CD14-positive monocyte (primary cell): Measurements from ENCODE around the gene METTL24. TPM values are rescaled to one million over a fixed set of nuclear protein-coding genes. Genes with fewer than 3 reads are reported as not detected.

Experiments
- DNase-seq, 3 donors: peaks; one replicate each; pipeline ENCODE4 v3.0.0-alpha.2; 2011 to 2022
- H2AFZ ChIP-seq: 2 replicates; pipeline ENCODE4 v1.6.0; 2012; ENCODE audit warnings: mild to moderate bottlenecking, low read depth, low read length, inconsistent platforms; ENCODE audit not compliant: insufficient read depth, poor library complexity, severe bottlenecking
- H3K27ac ChIP-seq, 2 donors: 1 replicate in 1 of 2; 2 replicates in 1 of 2; pipeline ENCODE4 v1.5.1; 2012 to 2013; ENCODE audit warnings: low read length in 2 of 2, control low read depth in 1 of 2, inconsistent platforms in 1 of 2, low read depth in 1 of 2, mild to moderate bottlenecking in 1 of 2
- H3K27me3 ChIP-seq, 2 donors: one replicate each; pipeline versions ENCODE4 v1.6.0 to v1.6.1; 2011 to 2013; ENCODE audit warnings: low read length in 2 of 2; ENCODE audit not compliant: control insufficient read depth in 2 of 2, insufficient read depth in 2 of 2
- H3K36me3 ChIP-seq, 2 donors: replicated peaks in 1 of 2; 1 replicate in 1 of 2; 2 replicates in 1 of 2; pipeline versions ENCODE4 v1.5.1 to v1.6.1; 2012 to 2013; ENCODE audit warnings: low read length in 2 of 2, control low read depth in 1 of 2, inconsistent platforms in 1 of 2, mild to moderate bottlenecking in 1 of 2; ENCODE audit not compliant: insufficient read depth in 2 of 2, control insufficient read depth in 1 of 2
- H3K4me1 ChIP-seq, 2 donors: 1 replicate in 1 of 2; 2 replicates in 1 of 2; pipeline versions ENCODE4 v1.5.1 to v1.6.1; 2012 to 2013; ENCODE audit warnings: low read length in 2 of 2, control low read depth in 1 of 2, inconsistent platforms in 1 of 2, mild to moderate bottlenecking in 1 of 2, moderate library complexity in 1 of 2; ENCODE audit not compliant: insufficient read depth in 2 of 2, control insufficient read depth in 1 of 2
- H3K4me2 ChIP-seq: replicated peaks from 2 replicates; pipeline ENCODE3; 2012; ENCODE audit warnings: low read length, moderate library complexity, mild to moderate bottlenecking; ENCODE audit not compliant: poor library complexity, severe bottlenecking; ENCODE audit errors: extremely low read depth
- H3K4me3 ChIP-seq, 3 experiments: fragments of 200-600 bp in 1 of 3; sonication (generic) in 1 of 3; replicated peaks in 1 of 3; 1 replicate in 2 of 3; 2 replicates in 1 of 3; pipeline ENCODE4 v1.5.1; 2011 to 2013; ENCODE audit warnings: low read length in 3 of 3, mild to moderate bottlenecking in 3 of 3, control low read depth in 2 of 3, low read depth in 2 of 3, inconsistent platforms in 1 of 3, moderate library complexity in 1 of 3
- H3K79me2 ChIP-seq: 2 replicates; pipeline ENCODE4 v1.6.0; 2012; ENCODE audit warnings: mild to moderate bottlenecking, control low read depth, inconsistent platforms, low read length, moderate library complexity; ENCODE audit not compliant: insufficient read depth
- H3K9ac ChIP-seq: 2 replicates; pipeline ENCODE4 v1.6.0; 2017; ENCODE audit warnings: low read length, mild to moderate bottlenecking; ENCODE audit not compliant: insufficient read depth, poor library complexity, severe bottlenecking
- H3K9me3 ChIP-seq, 2 donors: replicated peaks in 1 of 2; 1 replicate in 1 of 2; 2 replicates in 1 of 2; pipeline versions ENCODE4 v1.5.1 to v1.6.1; 2012 to 2013; ENCODE audit warnings: low read length in 2 of 2, control low read depth in 1 of 2; ENCODE audit not compliant: control insufficient read depth in 1 of 2, insufficient read depth in 1 of 2
- H4K20me1 ChIP-seq: 2 replicates; pipeline ENCODE4 v1.6.0; 2012; ENCODE audit warnings: mild to moderate bottlenecking, low read length, control low read depth, moderate library complexity; ENCODE audit not compliant: insufficient read depth
- H3K27ac Mint-ChIP-seq, 7 donors: one replicate each; pipeline ENCODE4 v1.8.0; 2020; ENCODE audit warnings: mild to moderate bottlenecking in 7 of 7, mixed read lengths in 7 of 7, moderate library complexity in 6 of 7, inconsistent platforms in 2 of 7
- H3K27me3 Mint-ChIP-seq, 3 donors: one replicate each; pipeline ENCODE4 v1.8.0; 2021 to 2022; ENCODE audit warnings: low read depth in 3 of 3, mild to moderate bottlenecking in 3 of 3, mixed read lengths in 3 of 3, moderate library complexity in 3 of 3, inconsistent platforms in 1 of 3
- H3K36me3 Mint-ChIP-seq, 2 donors: one replicate each; pipeline ENCODE4 v1.8.0; 2020; ENCODE audit warnings: mixed read lengths in 2 of 2, inconsistent platforms in 1 of 2, mild to moderate bottlenecking in 1 of 2
- H3K4me1 Mint-ChIP-seq: one replicate; pipeline ENCODE4 v1.8.0; 2020; ENCODE audit warnings: mild to moderate bottlenecking, mixed read lengths
- H3K4me3 Mint-ChIP-seq, 2 donors: one replicate each; pipeline ENCODE4 v1.8.0; 2020; ENCODE audit warnings: mild to moderate bottlenecking in 2 of 2, mixed read lengths in 2 of 2, moderate library complexity in 1 of 2
- H3K9me3 Mint-ChIP-seq, 7 donors: one replicate each; pipeline ENCODE4 v1.8.0; 2020 to 2022; ENCODE audit warnings: mixed read lengths in 7 of 7, mild to moderate bottlenecking in 6 of 7, moderate library complexity in 6 of 7, inconsistent platforms in 2 of 7
- CTCF ChIP-seq: fragments of 200-600 bp; IDR thresholded peaks from one replicate; pipeline ENCODE4 v1.8.0; 2022; ENCODE audit warnings: antibody characterized with exemption, mild to moderate bottlenecking
- WGBS: methylation state at CpG from one replicate; pipeline ENCODE4 v1.1.5; 2013; ENCODE audit warnings: missing lambda C conversion rate; ENCODE audit not compliant: insufficient coverage; 5-methylcytosine and 5-hydroxymethylcytosine counted together
- intact Hi-C, 2 donors: fragments of 100-400 bp; cut with micrococcal nuclease; formaldehyde crosslinking; loops; one replicate each; pipeline versions ENCODE4 v1.15.0 to v1.15.1; 2023
- polyA plus RNA-seq, 3 donors: library from polyadenylated mRNA; depleted of rRNA in 1 of 3; unstranded in 2 of 3; stranded (reverse) in 1 of 3; fragments of 300-500 nt in 2 of 3; fragments of >200 nt in 1 of 3; fragmentation: Illumina TruSeq in 2 of 3; gene quantifications; 1 replicate in 2 of 3; 2 replicates in 1 of 3; pipeline ENCODE4 v1.2.3, GENCODE V29; 2012 to 2021

METTL24 gene
- polyA plus RNA-seq, 3 donors = not detected

GRCh38 chr6:110326609-110327008 is 31.5 kb downstream of the METTL24 start:
- no peak overlapping the region for H3K4me3 Mint-ChIP-seq
- H3K4me3 ChIP-seq = no peak overlapping the region
- H4K20me1 ChIP-seq = no peaks in the 10 kb centered on the region
- no peak overlapping the region for H2AFZ ChIP-seq
- intact Hi-C loops = no loop called here
- no peak overlapping the region for H3K27ac ChIP-seq
- H3K27me3 ChIP-seq = no peaks in the 10 kb centered on the region
- WGBS = 100% methylated on average over 1 of the region's 2 CpGs
- TF ChIP-seq CTCF = no peak
- H3K4me1 ChIP-seq = peaks cover 8 to 11% of the 10 kb centered on the region in 2 donors
- H3K4me1 Mint-ChIP-seq = peaks cover 16% of the 10 kb centered on the region
- no peaks in the 10 kb centered on the region for H3K27me3 Mint-ChIP-seq
- no peaks in the 10 kb centered on the region for H3K79me2 ChIP-seq
- no peak overlapping the region for H3K9ac ChIP-seq
- H3K9me3 ChIP-seq = no peaks in the 10 kb centered on the region
- H3K27ac Mint-ChIP-seq = no peak overlapping the region
- H3K36me3 ChIP-seq = no peaks in the 10 kb centered on the region
- no peak overlapping the region for H3K4me2 ChIP-seq
- peaks cover 0 to 1% (median 0%) of the 10 kb centered on the region in 7 donors for H3K9me3 Mint-ChIP-seq
- no peak for DNase-seq
- no peaks in the 10 kb centered on the region for H3K36me3 Mint-ChIP-seq

GRCh38 chr6:110326057-110326456 is 32.1 kb downstream of the METTL24 start:
- no peaks in the 10 kb centered on the region for H4K20me1 ChIP-seq

More at GRCh38 chr6:110326057-110326456, 32.1 kb downstream of the METTL24 start:
- Histone ChIP-seq H3K27me3 (no peaks in the 10 kb centered on the region), H3K9me3 (no peaks in the 10 kb centered on the region), H3K4me1 (peaks cover 8 to 11% of the 10 kb centered on the region in 2 donors), H3K4me3 (no peak overlapping the region), H3K79me2 (no peaks in the 10 kb centered on the region), H3K4me2 (no peak overlapping the region), H2AFZ (no peak overlapping the region), H3K9ac (no peak overlapping the region), H3K27ac (no peak overlapping the region), H3K36me3 (no peaks in the 10 kb centered on the region)
- H3K27me3 Mint-ChIP-seq = no peaks in the 10 kb centered on the region
- intact Hi-C loops = no loop called here
- H3K27ac Mint-ChIP-seq = no peak overlapping the region
- peaks cover 0 to 1% (median 0%) of the 10 kb centered on the region in 7 donors for H3K9me3 Mint-ChIP-seq
- no peak overlapping the region for H3K4me3 Mint-ChIP-seq
- no peaks in the 10 kb centered on the region for H3K36me3 Mint-ChIP-seq
- no peak for DNase-seq
- TF ChIP-seq CTCF = no peak
- 75% methylated on average over 2 of the region's 3 CpGs for WGBS
- peaks cover 16% of the 10 kb centered on the region for H3K4me1 Mint-ChIP-seq
